Ectodermal cell (in vitro differentiated cells): ENCODE measurements around the gene PPP2R1B.

Experiments used
- H3K27ac ChIP-seq: 2 replicates; pipeline ENCODE4 v1.7.0; 2013; ENCODE audit warnings: mild to moderate bottlenecking, low read depth, low read length; ENCODE audit not compliant: insufficient read depth, poor library complexity, severe bottlenecking
- H3K27me3 ChIP-seq: 2 replicates; pipeline ENCODE4 v1.7.0; 2013; ENCODE audit warnings: mild to moderate bottlenecking, low read length; ENCODE audit not compliant: insufficient read depth, control insufficient read depth, poor library complexity, severe bottlenecking
- H3K36me3 ChIP-seq: one replicate; pipeline ENCODE4 v1.7.0; 2013; ENCODE audit warnings: low read length; ENCODE audit not compliant: control insufficient read depth, insufficient read depth
- H3K4me1 ChIP-seq: one replicate; pipeline ENCODE4 v1.7.0; 2013; ENCODE audit warnings: low read length; ENCODE audit not compliant: control insufficient read depth, insufficient read depth
- H3K4me3 ChIP-seq: 2 replicates; pipeline ENCODE4 v1.7.0; 2013; ENCODE audit warnings: low read depth, low read length, control low read depth; ENCODE audit not compliant: insufficient read depth
- H3K9me3 ChIP-seq: 2 replicates; pipeline ENCODE4 v1.7.0; 2013; ENCODE audit warnings: mild to moderate bottlenecking, low read length, moderate library complexity; ENCODE audit not compliant: control insufficient read depth
- WGBS, 2 experiments: methylation state at CpG; one replicate each; pipeline ENCODE4 v1.1.7; 2013; ENCODE audit warnings: missing lambda C conversion rate in 2 of 2; 5-methylcytosine and 5-hydroxymethylcytosine counted together

Gene PPP2R1B

DNA sequence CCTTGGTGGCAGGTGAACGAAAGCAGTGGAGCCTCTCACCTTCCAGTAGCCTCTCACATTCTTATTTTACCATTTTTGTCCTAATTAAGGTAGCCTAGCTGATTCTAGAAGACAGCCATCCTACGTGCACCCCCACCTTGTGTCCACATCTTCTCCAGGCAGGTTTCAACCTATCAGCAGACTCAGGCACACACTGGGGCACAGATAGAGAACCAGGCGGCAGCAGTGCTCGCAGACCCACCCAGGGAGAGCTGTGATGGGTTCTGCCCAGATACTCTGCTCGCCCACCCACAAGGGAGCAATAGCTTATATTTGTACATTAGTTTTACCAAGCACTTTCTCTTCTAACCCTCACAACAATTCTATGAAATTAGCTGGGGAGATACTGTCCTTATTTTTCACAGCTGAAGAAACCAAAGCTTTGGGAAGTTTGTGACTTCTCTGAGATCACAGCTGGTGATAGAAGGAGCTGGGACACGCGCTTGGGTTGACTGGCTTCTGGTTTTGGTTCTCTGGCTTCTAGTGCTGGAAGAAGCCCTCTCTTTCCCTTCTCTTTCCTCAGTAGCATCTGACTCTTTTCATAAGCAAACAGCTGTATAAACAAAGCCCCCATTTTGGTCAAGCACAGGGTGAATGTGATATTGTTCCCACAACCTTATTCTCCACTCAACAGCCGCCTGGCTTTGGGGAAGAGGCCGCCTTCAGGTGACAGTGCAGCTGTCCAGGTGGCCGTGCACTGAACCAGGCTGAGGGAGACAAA, 36.9 kb downstream of the PPP2R1B start:
- H3K4me1 ChIP-seq = peaks cover 20% of the 10 kb centered on the region
- no peak overlapping the region for H3K27ac ChIP-seq
- WGBS, 2 experiments = 90 to 94% methylated on average over 10 of the region's 10 CpGs

DNA sequence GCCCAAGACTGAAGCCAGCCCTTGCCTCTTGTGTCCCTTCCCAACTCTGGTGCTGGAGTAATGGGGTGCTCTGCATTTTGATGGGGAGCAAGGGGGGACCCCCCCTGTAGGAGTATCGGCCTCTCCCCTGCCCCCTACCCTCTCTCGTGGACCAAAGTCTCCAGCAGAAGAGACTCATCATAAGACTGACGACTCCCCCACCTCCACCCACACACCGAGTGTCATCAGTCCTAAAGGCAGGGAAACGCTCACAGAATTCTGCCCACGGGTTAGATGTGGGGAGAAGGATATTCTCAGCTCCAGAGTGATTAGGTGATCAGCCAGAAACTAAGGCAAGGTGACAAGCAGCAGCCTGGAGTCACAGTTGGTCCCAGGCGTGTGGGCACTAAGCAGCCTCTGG, 38.8 kb downstream of the PPP2R1B start:
- no peak overlapping the region for H3K4me3 ChIP-seq
- no peak overlapping the region for H3K27ac ChIP-seq
- H3K9me3 ChIP-seq = no peaks in the 10 kb centered on the region
- peaks cover 15% of the 10 kb centered on the region for H3K4me1 ChIP-seq
- H3K27me3 ChIP-seq = no peaks in the 10 kb centered on the region
- 93 to 94% methylated on average over 6 to 7 of the region's 7 CpGs for WGBS, 2 experiments
- peaks cover 8% of the 10 kb centered on the region for H3K36me3 ChIP-seq

More for the DNA sequence above, 36.9 kb downstream of the PPP2R1B start:
- Histone ChIP-seq H3K27me3 (no peaks in the 10 kb centered on the region), H3K36me3 (no peaks in the 10 kb centered on the region), H3K4me3 (no peak overlapping the region), H3K9me3 (no peaks in the 10 kb centered on the region)

DNA sequence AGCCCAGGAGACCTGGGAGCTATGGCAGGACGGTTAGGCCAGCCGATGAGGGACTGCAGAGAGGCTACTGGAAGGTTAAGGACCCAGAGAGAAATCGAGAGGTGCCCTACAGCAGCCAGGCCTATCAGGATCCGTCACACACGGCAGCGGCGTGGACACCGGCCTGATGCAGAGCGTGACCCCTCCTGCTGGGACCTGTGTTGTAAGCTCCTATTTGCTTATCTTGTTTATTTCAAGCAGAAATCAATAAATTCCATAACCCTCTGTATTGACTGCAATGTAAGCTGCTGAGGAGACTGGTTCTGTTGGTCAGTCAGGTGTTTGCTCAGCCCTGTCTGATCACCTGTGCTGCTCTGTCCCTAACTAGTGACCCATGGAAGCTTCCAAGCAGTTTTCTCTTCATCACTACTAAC, 39.9 kb downstream of the PPP2R1B start:
- 92 to 95% methylated on average over 9 of the region's 9 CpGs for WGBS, 2 experiments
- Histone ChIP-seq H3K27me3 (no peaks in the 10 kb centered on the region), H3K4me1 (peaks cover 12% of the 10 kb centered on the region), H3K27ac (no peak overlapping the region), H3K4me3 (no peak overlapping the region), H3K36me3 (peaks cover 18% of the 10 kb centered on the region), H3K9me3 (no peaks in the 10 kb centered on the region)

DNA sequence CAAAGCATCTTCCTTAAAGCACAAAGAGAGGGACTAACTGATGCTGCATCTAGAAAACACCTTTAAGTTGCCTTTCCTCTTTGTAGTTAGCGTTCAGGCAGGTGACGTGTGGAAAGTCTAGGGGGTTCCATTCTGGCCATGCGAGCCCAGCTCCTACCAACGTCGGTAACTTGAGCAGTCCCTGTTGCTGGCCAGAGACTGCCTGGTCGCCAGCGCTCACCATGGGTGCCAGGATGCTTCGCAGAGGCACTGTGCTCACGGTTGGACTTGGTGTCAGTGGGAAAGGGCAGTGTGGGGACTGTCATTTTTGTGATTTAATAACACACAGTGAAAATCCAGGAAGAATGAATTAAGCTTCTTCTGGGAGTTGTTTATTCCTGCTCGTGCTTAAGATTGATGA, 40.6 kb downstream of the PPP2R1B start:
- 93 to 94% methylated on average over 9 to 10 of the region's 10 CpGs for WGBS, 2 experiments
- Histone ChIP-seq H3K9me3 (no peaks in the 10 kb centered on the region), H3K4me1 (peaks cover 6% of the 10 kb centered on the region), H3K27me3 (no peaks in the 10 kb centered on the region), H3K36me3 (peaks cover 25% of the 10 kb centered on the region), H3K4me3 (no peak overlapping the region), H3K27ac (no peak overlapping the region)

DNA sequence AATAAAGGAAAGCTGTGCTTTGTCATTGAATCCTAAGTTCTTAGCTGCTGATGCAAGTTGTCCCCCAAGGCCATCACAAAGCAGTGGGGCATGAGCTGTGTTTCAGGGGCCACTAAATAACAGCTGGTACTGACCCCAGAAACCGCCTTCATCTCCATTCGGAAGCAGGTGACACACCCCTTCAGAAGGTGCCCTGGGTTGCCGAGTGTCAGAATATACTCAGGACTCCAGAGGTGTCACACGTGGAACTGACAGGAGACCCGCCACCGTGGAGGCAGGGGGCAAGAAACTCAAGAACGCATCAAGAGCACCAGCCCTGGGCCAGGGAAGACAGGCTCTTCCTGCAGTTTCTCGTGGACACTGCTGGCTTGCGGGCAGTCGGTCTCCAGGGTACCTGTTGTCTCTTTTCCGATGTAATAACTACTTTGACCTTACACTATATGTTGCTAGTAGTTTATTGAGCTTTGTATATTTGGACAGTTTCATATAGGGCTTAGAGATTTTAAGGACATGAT, 41.5 kb downstream of the PPP2R1B start:
- no peak overlapping the region for H3K4me3 ChIP-seq
- H3K36me3 ChIP-seq = peaks cover 31% of the 10 kb centered on the region
- WGBS, 2 experiments = 93 to 94% methylated on average over 11 of the region's 11 CpGs
- peaks cover 5% of the 10 kb centered on the region for H3K4me1 ChIP-seq
- H3K27ac ChIP-seq = no peak overlapping the region
- no peaks in the 10 kb centered on the region for H3K9me3 ChIP-seq
- no peaks in the 10 kb centered on the region for H3K27me3 ChIP-seq

DNA sequence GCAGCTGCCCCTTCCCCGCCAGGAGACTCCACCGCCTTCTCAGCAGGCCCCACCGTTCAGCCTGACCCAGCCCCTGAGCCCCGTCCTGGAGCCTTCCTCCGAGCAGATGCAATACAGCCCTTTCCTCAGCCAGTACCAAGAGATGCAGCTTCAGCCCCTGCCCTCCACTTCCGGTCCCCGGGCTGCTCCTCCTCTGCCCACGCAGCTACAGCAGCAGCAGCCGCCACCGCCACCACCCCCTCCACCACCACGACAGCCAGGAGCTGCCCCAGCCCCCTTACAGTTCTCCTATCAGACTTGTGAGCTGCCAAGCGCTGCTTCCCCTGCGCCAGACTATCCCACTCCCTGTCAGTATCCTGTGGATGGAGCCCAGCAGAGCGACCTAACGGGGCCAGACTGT, 42.6 kb downstream of the PPP2R1B start:
- 71 to 74% methylated on average over 15 of the region's 15 CpGs for WGBS, 2 experiments
- H3K27ac ChIP-seq = no peak overlapping the region
- no peak overlapping the region for H3K4me3 ChIP-seq
- peaks cover 31% of the 10 kb centered on the region for H3K36me3 ChIP-seq
- H3K9me3 ChIP-seq = no peaks in the 10 kb centered on the region
- no peaks in the 10 kb centered on the region for H3K27me3 ChIP-seq
- H3K4me1 ChIP-seq = peaks cover 9% of the 10 kb centered on the region

DNA sequence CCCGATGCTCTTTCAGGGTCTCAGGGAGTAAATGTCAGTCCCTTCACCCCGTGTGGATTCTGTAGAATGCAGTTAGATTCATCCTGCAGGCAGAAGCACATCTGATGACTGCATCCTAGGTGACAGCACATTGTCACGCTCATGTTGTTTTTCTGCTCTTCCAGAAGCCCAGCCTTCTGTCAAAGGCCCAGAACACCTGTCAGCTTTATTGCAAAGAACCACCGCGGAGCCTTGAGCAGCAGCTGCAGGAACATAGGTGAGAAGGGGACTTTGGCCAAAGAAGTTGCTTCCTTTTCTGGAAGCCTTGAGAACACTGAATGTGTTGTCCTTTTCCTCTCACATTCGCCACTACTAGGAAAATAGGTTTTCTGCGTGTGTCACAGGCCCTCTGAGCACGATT, 43.7 kb downstream of the PPP2R1B start:
- Histone ChIP-seq H3K4me3 (no peak overlapping the region), H3K36me3 (peaks cover 31% of the 10 kb centered on the region), H3K4me1 (peaks cover 15% of the 10 kb centered on the region), H3K27me3 (no peaks in the 10 kb centered on the region), H3K27ac (no peak overlapping the region), H3K9me3 (no peaks in the 10 kb centered on the region)
- 95% methylated on average over 8 of the region's 8 CpGs for WGBS, 2 experiments

DNA sequence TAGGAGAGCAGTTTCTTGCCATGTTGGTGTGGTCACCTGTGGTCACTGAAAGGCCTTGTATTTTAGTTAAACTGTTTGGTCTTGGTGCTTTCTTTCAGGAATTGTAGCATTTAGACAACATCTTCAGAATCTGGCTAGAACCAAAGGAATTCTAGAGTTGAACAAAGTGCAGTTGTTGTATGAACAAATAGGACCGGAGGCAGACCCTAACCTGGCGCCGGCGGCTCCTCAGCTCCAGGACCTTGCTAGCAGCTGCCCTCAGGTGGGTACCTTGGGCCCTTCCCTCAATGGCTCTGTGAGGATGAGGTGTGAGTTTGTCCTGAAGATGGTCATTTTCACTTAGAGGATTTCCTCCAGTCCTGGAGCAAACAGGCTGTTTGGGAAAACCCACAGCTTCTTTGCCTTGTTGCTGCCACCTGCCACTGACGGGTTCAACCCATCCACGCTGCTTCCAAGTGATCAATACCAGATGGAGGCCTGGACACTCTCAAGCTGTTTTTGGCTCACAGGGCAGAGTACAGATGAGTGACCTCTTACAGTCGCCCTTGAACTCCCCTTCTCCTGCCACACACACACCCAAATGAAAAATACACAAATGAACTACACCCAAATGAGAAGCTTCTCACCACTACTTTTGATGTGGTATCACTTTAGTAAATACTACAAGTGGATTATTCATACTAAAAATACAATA, 45.2 kb downstream of the PPP2R1B start:
- peaks cover 31% of the 10 kb centered on the region for H3K36me3 ChIP-seq
- no peak overlapping the region for H3K4me3 ChIP-seq
- H3K4me1 ChIP-seq = peaks cover 15% of the 10 kb centered on the region
- WGBS, 2 experiments = 94 to 97% methylated on average over 7 of the region's 7 CpGs
- no peaks in the 10 kb centered on the region for H3K27me3 ChIP-seq
- no peaks in the 10 kb centered on the region for H3K9me3 ChIP-seq
- H3K27ac ChIP-seq = no peak overlapping the region

DNA sequence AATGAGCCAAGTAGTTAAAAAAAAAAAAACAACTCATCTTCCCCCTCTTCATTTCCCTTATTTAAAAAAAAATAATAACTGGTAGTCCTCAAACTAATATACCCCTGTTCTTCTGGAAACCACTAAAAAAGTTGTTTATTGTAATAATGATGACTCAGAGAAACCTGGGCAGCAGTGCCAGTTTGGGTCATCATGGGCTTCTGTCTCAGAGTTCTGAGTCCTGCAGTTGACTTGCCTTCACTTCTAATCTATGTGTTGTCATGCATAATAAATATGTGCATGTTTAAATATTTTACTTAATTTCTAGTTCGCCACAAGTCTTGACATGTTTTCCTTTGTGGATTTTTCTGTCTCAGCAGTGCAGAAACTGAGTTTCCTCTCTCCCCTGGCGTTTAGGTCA, 46.8 kb downstream of the PPP2R1B start:
- no peak overlapping the region for H3K27ac ChIP-seq
- no peaks in the 10 kb centered on the region for H3K27me3 ChIP-seq
- WGBS, 2 experiments = 96 to 97% methylated on average over 2 of the region's 2 CpGs
- H3K4me3 ChIP-seq = no peak overlapping the region
- H3K36me3 ChIP-seq = peaks cover 31% of the 10 kb centered on the region
- H3K9me3 ChIP-seq = no peaks in the 10 kb centered on the region
- H3K4me1 ChIP-seq = peaks cover 15% of the 10 kb centered on the region

DNA sequence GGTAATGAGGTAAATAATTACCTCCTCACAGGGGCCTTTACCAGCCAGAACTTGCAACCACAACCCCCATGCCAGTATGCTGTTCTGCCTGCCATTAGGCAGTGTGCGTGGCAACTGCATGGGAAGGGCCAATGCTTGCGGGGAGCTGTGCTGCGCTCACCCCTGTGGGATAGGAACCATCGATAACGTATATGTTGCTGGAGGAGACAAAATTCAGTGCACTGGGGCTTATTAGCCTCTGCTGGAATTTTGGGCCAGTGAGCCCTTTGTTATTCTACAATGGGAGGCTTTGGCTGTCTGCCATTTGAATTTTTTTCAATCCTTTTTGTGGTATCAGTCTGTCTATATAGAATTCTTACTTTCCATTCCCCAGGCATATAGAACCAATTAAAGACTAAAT, 47.3 kb downstream of the PPP2R1B start:
- peaks cover 15% of the 10 kb centered on the region for H3K4me1 ChIP-seq
- no peaks in the 10 kb centered on the region for H3K27me3 ChIP-seq
- WGBS, 2 experiments = 90 to 92% methylated on average over 5 of the region's 5 CpGs
- H3K9me3 ChIP-seq = no peaks in the 10 kb centered on the region
- no peak overlapping the region for H3K4me3 ChIP-seq
- H3K27ac ChIP-seq = no peak overlapping the region
- peaks cover 31% of the 10 kb centered on the region for H3K36me3 ChIP-seq
